GM12878 (cell line): ENCODE measurements around the gene MAGI3.

ENCODE experiments used
- CHD2 ChIP-seq: IDR thresholded peaks from 2 replicates; pipeline ENCODE4 v1.6.1; 2011; ENCODE audit warnings: low read depth, low read length, improper control_type of control experiment, borderline replicate concordance
- EZH2 ChIP-seq: IDR thresholded peaks from 2 replicates; pipeline ENCODE4 v1.6.1; 2012; ENCODE audit warnings: low read depth, mild to moderate bottlenecking, control low read depth, inconsistent platforms, low read length, borderline replicate concordance; ENCODE audit not compliant: control insufficient read depth
- PML ChIP-seq: IDR thresholded peaks from 2 replicates; pipeline ENCODE4 v1.6.1; 2012; ENCODE audit warnings: low read length, inconsistent platforms
- SREBF2 ChIP-seq: IDR thresholded peaks from 2 replicates; pipeline ENCODE4 v1.6.1; 2012; ENCODE audit warnings: mild to moderate bottlenecking, low read length
- TF ChIP-seq, protein P1 (sequence below), 3 experiments: IDR thresholded peaks in 2 of 3; conservative IDR thresholded peaks in 1 of 3; 2 replicates each; pipeline ENCODE4 v1.5.1; 2011; ENCODE audit warnings: low read depth in 3 of 3, low read length in 3 of 3, mild to moderate bottlenecking in 3 of 3, control low read depth in 2 of 3, moderate library complexity in 2 of 3, inconsistent platforms in 1 of 3, mixed read lengths in 1 of 3; ENCODE audit not compliant: control insufficient read depth in 2 of 3, insufficient read depth in 1 of 3; ENCODE audit errors: extremely low read depth in 1 of 3

GRCh38 chr1:113438505-113439276 lies 48.4 kb downstream of the MAGI3 start:
- no peak for TF ChIP-seq SREBF2
- TF ChIP-seq, protein P1, sequence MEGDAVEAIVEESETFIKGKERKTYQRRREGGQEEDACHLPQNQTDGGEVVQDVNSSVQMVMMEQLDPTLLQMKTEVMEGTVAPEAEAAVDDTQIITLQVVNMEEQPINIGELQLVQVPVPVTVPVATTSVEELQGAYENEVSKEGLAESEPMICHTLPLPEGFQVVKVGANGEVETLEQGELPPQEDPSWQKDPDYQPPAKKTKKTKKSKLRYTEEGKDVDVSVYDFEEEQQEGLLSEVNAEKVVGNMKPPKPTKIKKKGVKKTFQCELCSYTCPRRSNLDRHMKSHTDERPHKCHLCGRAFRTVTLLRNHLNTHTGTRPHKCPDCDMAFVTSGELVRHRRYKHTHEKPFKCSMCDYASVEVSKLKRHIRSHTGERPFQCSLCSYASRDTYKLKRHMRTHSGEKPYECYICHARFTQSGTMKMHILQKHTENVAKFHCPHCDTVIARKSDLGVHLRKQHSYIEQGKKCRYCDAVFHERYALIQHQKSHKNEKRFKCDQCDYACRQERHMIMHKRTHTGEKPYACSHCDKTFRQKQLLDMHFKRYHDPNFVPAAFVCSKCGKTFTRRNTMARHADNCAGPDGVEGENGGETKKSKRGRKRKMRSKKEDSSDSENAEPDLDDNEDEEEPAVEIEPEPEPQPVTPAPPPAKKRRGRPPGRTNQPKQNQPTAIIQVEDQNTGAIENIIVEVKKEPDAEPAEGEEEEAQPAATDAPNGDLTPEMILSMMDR (IDR thresholded peaks at IDR 0.05 in 2 of 3, conservative IDR thresholded peaks at IDR 0.05 in 1 of 3; ENCODE audit: control insufficient read depth in 2 of 3, extremely low read depth in 1 of 3, insufficient read depth in 1 of 3, low read depth in 3 of 3, low read length in 3 of 3), result no peak
- no peak for TF ChIP-seq PML
- TF ChIP-seq CHD2, result no peak
- no peak for TF ChIP-seq EZH2
